AG08395 (cell line): ENCODE measurements around the gene ATP6V1B1.

Experiments used
- DNase-seq: peaks from one replicate; pipeline ENCODE4 v3.0.0; 2012; ENCODE audit warnings: mixed read lengths, low spot score

The ATP6V1B1 gene

GRCh38 chr2:70901227-70902066 lies 34.3 kb upstream of the ATP6V1B1 start:
- DNase-seq: no peak

DNA sequence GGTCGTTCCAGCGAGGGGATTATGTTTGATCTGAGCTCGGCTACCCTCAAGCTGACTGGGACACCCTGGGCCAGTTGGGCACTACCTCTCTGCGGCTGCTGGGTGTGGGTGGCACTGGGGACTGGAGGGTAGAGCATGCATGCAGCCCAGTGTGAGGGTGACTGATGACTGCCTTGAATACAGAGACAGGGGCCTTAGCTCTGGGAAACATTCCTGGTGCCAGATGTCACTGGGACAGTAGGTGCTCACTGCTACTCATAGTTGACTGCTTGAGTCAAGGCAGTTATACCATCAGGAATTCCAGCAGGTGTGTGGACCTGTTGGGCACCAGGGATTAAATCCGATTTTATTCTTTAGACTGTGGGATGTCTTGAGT lies 33.6 kb upstream of the ATP6V1B1 start:
- DNase-seq: no peak

GRCh38 chr2:70902579-70902978 lies 33.1 kb upstream of the ATP6V1B1 start:
- DNase-seq: no peak

DNA sequence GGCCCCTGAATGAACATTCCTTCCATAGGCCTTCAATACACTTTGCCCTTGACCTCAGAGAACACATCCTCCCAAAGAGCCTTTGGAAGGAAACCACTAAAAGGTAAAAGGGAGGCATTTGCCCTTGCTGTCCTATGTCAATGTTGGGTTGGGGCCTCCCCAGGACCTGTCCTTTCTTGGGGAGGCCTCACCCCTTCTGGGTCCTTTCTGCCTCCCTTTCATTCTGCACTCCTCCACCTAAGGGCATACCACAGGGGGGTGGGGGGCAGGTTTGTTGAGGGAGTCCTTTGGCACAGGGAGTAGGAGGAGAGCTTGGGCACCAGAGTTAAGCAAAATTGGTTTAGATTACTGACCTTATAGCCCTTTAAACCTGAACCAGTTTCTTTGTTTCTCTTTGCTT lies 32.5 kb upstream of the ATP6V1B1 start:
- no peak for DNase-seq

- no peak for DNase-seq
These were observed 31.9 kb upstream of the ATP6V1B1 start for GRCh38 chr2:70903641-70904340.

- no peak for DNase-seq
These were observed 31.1 kb upstream of the ATP6V1B1 start for GRCh38 chr2:70904371-70905216.

DNA sequence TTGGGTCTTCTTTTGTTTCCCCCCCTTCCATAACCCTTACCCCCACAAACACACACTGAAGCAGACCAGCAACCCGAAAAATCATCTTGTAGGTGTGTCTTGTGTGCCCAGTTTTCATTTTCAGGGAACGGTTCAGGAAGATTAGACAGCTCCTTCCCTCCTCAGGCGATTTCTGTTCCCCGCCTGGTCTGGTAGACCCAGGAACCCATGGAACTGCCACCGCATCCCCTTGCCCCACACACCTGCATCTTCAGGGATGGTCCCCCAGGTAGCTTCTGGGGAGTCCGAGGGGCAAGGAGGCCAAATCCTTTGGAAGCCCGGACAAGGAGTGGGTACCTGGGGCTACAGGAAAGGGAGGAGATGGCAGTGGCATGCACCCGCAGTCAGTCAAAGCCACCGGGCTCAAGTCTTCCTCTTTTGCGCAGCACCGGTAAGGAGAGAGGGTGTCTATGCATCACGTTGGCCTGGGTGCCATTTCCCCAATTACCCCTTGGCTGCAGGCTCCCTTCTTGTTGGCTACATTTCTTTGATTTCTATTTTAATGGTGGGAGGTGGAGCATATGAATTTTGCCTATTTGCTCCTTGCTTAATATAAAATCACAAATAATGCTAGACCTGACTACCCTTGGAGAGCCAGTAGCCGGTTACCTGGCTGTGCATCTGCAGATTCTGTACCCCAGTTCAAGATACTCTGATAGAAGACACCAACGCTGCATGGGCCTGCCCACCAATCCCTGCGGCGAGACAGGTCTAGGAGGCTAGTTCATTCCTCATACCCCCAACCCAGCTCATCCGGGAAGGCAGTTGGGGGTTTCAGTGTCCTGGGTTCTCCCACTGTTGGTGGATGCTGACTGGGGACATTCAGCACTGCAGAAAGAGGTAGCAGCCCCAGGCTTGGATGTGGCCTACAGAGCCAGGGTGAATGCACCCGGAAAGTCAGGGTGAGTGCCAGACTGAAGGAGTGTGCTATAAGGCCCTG lies 30.0 kb upstream of the ATP6V1B1 start:
- no peak for DNase-seq

GRCh38 chr2:70906439-70907005 lies 29.2 kb upstream of the ATP6V1B1 start:
- DNase-seq: no peak

- no peak for DNase-seq
These were observed 28.3 kb upstream of the ATP6V1B1 start for GRCh38 chr2:70907130-70908057.

DNA sequence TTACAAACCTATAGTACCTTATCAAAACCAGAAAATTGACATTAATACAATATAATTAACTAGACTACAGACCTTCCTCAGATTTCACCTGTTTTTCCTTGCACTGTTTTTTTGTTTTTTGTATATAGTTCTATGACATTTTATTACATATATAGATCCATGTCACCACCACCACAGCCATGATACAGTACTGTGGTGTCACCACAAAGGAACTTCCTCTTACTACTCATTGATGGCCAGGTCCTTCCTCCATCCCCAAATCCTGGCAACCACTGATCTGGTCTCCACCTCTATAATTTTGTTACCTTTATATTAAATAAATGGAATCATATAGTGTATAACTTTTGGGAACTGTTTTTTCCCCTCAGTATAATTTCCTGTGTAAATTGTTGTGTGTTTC lies 19.4 kb upstream of the ATP6V1B1 start:
- DNase-seq: no peak

- no peak for DNase-seq
These were observed 17.7 kb upstream of the ATP6V1B1 start for GRCh38 chr2:70918016-70918415.

- DNase-seq: peak; percentile 89
These were observed 15.9 kb upstream of the ATP6V1B1 start for GRCh38 chr2:70919672-70920366.

GRCh38 chr2:70920367-70920715 lies 15.4 kb upstream of the ATP6V1B1 start:
- no peak for DNase-seq

DNA sequence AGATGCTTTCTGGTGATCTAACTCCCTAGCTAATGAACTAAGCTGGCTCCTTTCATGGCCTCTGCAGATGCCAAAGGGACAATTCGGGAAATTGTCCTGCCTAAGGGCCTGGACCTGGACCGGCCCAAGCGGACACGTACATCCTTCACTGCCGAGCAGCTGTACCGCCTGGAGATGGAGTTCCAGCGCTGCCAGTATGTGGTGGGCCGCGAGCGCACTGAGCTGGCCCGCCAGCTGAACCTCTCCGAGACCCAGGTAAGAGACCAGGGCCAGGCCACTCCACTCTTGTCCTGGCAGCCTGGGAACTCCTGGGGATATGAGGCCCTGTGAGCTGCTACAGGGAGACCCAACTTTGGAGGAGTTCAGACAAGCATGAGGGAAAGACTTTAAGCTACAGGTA lies 14.7 kb upstream of the ATP6V1B1 start:
- no peak for DNase-seq

DNA sequence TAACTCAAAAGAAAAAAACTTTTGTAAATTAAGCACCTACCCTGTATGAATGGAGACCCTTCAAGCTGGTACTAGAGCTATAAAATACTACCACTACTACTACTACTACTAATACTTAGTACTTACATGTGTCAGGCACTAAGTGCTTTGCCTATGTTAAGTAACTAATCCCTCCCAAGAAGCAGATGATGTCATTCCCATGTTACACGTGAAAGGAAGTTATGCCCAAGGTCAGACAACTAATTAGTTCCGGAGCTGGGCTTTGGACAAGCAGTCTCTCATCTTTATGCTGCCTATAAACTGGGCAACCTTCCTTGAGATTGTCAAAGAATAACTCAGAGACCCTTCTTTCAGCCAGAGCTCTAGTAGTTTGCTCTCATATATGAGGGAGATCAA lies 13.9 kb upstream of the ATP6V1B1 start:
- no peak for DNase-seq

- no peak for DNase-seq
These were observed 13.2 kb upstream of the ATP6V1B1 start for GRCh38 chr2:70922235-70923234.

DNA sequence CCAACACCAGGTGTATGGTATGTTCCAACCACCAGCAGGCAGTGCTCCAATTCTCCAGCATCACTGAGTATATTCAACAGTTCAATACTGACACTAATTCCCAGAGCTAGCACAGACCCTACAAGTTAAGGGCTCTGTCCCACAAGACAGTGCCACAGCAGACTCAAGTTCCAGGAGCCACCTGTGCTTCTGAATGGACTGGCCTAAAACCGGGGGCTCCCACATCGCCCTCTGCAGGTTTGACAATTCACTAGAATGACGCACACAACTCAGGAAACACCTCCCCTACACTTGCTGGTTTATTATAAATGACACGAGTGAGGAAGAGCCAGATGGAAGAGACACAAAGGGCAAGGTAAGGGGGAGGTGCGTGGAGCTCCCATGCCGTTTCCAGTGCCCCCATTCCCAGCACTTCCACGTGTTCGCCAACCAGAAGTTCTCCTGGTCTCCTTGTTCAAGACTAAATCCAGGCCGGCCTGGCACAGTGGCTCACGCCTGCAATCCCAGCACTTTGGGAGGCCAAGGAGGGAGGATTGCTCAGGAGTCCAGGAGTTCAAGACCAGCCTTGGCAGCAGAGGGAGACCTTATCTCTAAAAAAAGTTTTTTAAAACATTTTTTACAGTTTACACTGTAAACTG lies 12.2 kb upstream of the ATP6V1B1 start:
- no peak for DNase-seq

- no peak for DNase-seq
These were observed 9.7 kb upstream of the ATP6V1B1 start for GRCh38 chr2:70926042-70926441.
